Hematopoietic multipotent progenitor cell treated with erythropoietin and hydrocortisone succinate and interleukin-3 and kit ligand, for 15 days (in vitro differentiated cells): ENCODE measurements around the gene ASXL1.
A peak's percentile ranks its signal among the peaks of the same experiment; 100 is the strongest.

Experiments used
- DNase-seq: peaks from one replicate; pipeline ENCODE4 v3.0.0-alpha.2; 2015; ENCODE audit warnings: low spot score

Gene ASXL1

GRCh38 chr20:32481311-32482142, 123.4 kb downstream of the ASXL1 start:
- DNase-seq = no peak

- DNase-seq = no peak
Observed at GRCh38 chr20:32482143-32482441, 124.0 kb downstream of the ASXL1 start.

GRCh38 chr20:32482442-32483261, 124.5 kb downstream of the ASXL1 start:
- no peak for DNase-seq

- no peak for DNase-seq
Observed at GRCh38 chr20:32483351-32484224, 125.5 kb downstream of the ASXL1 start.

DNA sequence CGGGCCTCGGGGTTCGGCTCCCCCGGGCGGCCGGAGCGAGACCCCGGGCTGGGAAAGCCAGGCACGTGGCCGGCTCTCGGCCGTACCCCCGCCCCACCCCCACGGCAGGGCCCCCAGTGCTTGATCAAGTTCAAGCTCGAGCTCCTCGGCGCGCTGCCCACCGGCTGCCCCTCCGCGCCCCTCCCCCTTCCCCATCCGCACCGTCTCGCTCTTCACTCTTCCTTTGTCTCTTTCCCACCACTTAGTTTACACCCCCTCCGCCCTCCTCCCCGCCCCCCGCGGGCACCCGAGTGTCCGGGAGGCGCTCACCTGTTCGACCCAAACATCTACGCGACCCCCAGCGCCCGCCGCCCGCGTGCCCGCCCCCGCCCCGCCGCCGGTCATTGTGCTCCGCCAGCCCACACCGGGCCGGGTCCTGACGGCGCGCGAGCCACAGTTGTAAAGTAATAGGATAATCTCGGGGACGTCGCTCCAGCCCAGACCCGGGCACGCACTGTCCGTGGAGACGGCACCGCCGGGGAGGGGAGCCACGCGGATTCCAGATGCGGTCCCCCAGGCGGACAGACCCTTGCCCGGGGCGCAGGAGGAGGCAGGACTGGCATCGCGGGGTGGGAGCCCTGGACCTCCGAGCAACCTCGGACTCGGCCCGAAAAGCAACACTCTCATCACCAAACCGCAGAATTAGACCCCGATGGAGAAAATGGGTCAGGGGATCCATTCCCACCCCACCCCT, 126.3 kb downstream of the ASXL1 start:
- no peak for DNase-seq

DNA sequence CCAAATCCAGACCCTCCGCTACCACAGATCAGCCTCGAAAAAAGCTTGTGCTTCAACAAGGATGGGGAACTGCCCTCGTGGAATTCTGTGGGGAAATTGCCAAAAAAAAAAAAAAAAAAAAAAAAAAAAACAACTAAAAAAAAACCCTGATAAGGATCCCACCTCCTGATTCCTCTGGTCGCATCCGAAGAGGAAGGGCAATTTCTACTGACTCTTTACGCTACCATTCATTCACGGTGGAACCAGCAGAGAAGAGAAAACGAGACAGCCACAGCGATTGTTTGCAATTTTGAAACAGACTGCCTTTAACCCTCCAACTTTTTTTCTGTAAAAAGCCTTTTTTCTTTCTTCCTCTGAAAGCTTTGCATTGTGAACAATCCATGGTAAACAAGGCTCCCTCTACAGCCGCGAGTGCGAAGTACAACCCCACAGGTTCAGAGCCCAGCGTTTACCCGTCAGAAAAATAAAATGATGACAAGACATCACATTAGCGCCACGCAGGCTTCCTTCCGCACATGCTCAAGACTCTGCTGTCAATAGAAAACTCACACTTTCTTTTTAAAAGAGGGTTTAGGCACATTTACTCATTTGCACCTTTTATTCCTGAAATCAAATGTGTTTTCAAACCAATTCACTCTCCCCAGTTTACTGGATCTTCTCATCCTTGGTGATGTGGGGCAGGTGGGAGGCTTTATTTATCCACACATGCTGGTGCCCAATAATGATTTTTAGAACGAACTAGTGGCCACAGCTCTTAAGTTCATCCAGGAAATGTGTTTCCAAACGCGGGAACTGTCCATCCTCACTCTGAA, 127.0 kb downstream of the ASXL1 start:
- DNase-seq = peak; percentile 72

DNA sequence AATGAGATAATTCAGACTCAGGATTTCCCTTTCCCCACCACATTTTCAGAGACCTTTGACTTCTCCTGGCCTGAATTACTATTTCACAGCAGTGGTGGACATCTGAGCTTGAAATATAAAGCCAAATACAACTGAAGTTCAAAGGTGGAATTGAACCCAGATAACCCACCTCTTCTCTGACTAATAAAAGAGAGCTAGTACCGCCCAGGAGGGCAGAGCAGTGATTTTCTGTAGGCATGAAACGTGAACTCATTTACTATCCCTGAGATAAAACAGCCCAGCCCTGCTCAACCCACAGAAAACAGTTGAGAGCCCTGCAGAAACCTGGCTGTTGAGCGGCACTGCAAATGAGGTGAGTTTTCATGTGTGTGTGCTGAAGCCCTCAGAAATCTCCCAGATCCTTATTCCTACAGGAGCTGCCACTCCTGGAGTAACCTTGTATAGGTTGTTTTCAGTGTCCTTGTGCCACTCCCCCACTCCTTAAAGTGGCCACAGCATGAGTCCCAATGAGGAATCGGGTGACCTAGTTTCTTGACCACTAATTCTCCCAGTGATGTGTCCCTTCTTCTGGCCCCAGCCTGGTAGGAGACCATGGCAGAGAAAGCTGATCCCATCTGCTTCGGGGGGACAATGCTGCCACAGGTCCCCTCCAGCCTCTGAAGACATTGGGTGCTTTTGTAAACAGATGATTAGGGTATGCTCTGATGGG, 127.8 kb downstream of the ASXL1 start:
- no peak for DNase-seq

DNA sequence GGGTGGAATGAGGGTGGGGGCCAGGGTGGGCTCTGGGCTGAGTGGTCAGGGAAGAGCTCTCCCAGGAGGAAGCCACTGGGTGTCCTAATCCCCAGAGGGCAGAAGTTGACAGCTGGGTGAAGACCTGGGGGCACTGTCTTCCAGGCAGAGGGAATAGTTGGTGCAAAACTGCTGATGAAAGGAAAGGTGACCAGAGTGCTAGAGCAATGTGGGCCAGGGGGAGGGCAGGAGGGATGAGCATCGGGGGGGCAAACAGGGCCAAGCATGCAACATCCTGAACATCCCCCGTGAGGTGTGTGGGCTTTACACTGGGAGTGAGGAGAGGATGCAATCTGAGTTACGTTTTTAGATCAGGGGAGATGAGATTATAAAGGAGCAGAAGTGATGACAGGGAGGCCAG, 129.2 kb downstream of the ASXL1 start:
- DNase-seq = no peak

DNA sequence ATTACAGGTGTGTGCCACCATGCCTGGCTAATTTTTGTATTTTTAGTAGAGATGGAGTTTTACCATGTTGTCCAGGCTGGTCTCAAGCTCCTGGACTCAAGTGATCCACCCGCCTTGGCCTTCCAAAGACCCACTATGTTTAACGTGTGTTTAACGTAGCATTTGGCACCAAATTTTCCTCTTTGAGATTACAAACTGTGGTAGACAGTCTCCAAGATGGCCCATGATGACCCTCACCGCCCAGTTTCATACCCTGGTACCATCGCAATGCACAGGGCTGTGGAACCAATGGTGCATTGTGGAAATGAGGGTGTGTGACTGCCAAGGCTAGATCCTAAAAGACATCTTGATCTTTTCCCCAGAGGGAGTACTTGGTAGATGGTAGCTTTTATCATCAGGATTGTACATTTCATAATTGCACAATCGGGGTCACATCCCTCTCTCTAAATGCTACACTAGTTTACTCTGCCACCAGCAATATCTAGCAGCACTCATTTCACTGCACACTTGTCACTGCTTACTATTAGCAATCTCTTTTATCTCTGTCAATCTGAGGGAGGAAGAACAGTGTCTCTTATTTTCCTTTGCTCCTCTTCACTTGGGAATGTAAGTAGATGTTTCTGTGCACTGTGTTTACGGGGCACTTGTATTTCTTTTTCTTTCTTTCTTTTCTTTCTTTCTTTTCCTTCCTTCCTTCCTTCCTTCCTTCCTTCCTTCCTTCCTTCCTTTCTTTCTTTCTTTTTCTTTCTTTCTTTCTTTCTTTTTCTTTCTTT, 130.1 kb downstream of the ASXL1 start:
- no peak for DNase-seq
